A673 (cell line): ENCODE measurements around the gene PPP3CB. TPM values are rescaled to one million over a fixed set of nuclear protein-coding genes. Genes with fewer than 3 reads are reported as not detected.

Experiments
- BruUV-seq: library from RNA; stranded (reverse); fragments of 400-500 nt; replicated peaks from 2 replicates; lab custom pipeline; 2021; lab: Mats Ljungman, UMichigan
- CTCF ChIA-PET: fragments of 300-600 bp; sonication (Branson Sonifier 250); formaldehyde crosslinking; loops from one replicate; lab custom pipeline; 2022; ENCODE audit warnings: antibody characterized with exemption; lab: Charles Lee
- POLR2A ChIA-PET: fragments of 300-600 bp; sonication (Branson Sonifier 250); formaldehyde crosslinking; loops from one replicate; lab custom pipeline; 2022; ENCODE audit warnings: antibody characterized with exemption; ENCODE audit not compliant: low non-redundant PET; lab: Charles Lee
- DNase-seq: peaks from one replicate; pipeline ENCODE4 v3.0.0-alpha.2; 2015; ENCODE audit warnings: low spot score
- H3K27ac ChIP-seq: fragments of 200-600 bp; sonication (generic); 2 replicates; pipeline ENCODE4 v1.5.1; 2016; ENCODE audit warnings: mixed run types, low read depth, mild to moderate bottlenecking, mixed read lengths, antibody characterized with exemption, low read length; ENCODE audit not compliant: poor library complexity, severe bottlenecking
- H3K27me3 ChIP-seq: fragments of 200-600 bp; sonication (generic); replicated peaks from 2 replicates; pipeline ENCODE4 v1.6.1; 2017; ENCODE audit warnings: mixed run types, low read depth, mild to moderate bottlenecking, mixed read lengths, antibody characterized with exemption, low read length; ENCODE audit not compliant: insufficient read depth, poor library complexity
- H3K36me3 ChIP-seq: fragments of 200-600 bp; sonication (generic); 2 replicates; pipeline ENCODE4 v1.6.1; 2016; ENCODE audit warnings: mixed run types, mild to moderate bottlenecking, mixed read lengths, antibody characterized with exemption, low read length; ENCODE audit not compliant: insufficient read depth, poor library complexity, severe bottlenecking
- H3K4me1 ChIP-seq: fragments of 200-600 bp; sonication (generic); 2 replicates; pipeline ENCODE4 v1.6.1; 2017; ENCODE audit warnings: mixed run types, mild to moderate bottlenecking, mixed read lengths, antibody characterized with exemption, low read length; ENCODE audit not compliant: insufficient read depth, poor library complexity, severe bottlenecking
- H3K4me3 ChIP-seq: fragments of 200-600 bp; sonication (generic); 2 replicates; pipeline ENCODE4 v1.5.1; 2016; ENCODE audit warnings: low read depth, mixed run types, mild to moderate bottlenecking, mixed read lengths, low read length; ENCODE audit not compliant: poor library complexity, severe bottlenecking
- H3K9me3 ChIP-seq: fragments of 200-600 bp; sonication (generic); 2 replicates; pipeline ENCODE4 v1.6.1; 2016; ENCODE audit warnings: mixed run types, low read depth, mild to moderate bottlenecking, mixed read lengths, antibody characterized with exemption, low read length; ENCODE audit not compliant: poor library complexity, severe bottlenecking
- CTCF ChIP-seq: fragments of 300-800, 200-600 bp; sonication (generic); conservative IDR thresholded peaks from 2 replicates; pipeline ENCODE4 v1.5.1; 2017; ENCODE audit warnings: low read depth, mild to moderate bottlenecking, antibody characterized with exemption, low read length, moderate library complexity, mixed read lengths
- intact Hi-C: fragments of 100-400 bp; cut with micrococcal nuclease; formaldehyde crosslinking; loops from one replicate; pipeline ENCODE4 v1.10.0; 2022; ENCODE audit not compliant: unreplicated experiment
- total RNA-seq: library from RNA; stranded (reverse); gene quantifications from 2 replicates; pipeline ENCODE4 v1.2.3, GENCODE V29; 2021

Gene PPP3CB
- total RNA-seq, 1 experiment from 2014 or later = 60.2 TPM

GRCh38 chr10:73386583-73386982 is 109.2 kb downstream of the PPP3CB start:
- peaks cover 78% of the 10 kb centered on the region for H3K36me3 ChIP-seq
- no peaks in the 10 kb centered on the region for H3K9me3 ChIP-seq
- no TSS peak for BruUV-seq
- DNase-seq = no peak
- no peaks in the 10 kb centered on the region for H3K4me1 ChIP-seq
- intact Hi-C loops = no loop called here
- CTCF ChIA-PET = no interaction called here
- POLR2A ChIA-PET = no interaction called here
- no peak overlapping the region for H3K4me3 ChIP-seq
- H3K27ac ChIP-seq = no peak overlapping the region
- no peak for TF ChIP-seq CTCF
- no peaks in the 10 kb centered on the region for H3K27me3 ChIP-seq

Other genes with a start within 250 kb of the PPP3CB start
- gene DNAJC9, start 248.8 kb downstream of the PPP3CB start, total RNA-seq = 69.1 and 72.9 TPM in 2 replicates
- 150 and 164 TPM in 2 replicates for gene MRPS16, start 243.4 kb downstream of the PPP3CB start, total RNA-seq
- 0.06 and 0.13 TPM in 2 replicates for gene CFAP70, start 137.2 kb downstream of the PPP3CB start, total RNA-seq
- 151 and 156 TPM in 2 replicates for gene ANXA7, start 82.0 kb downstream of the PPP3CB start, total RNA-seq
- gene MSS51, start 62.5 kb downstream of the PPP3CB start, total RNA-seq = 4.0 and 4.3 TPM in 2 replicates
- gene USP54, start 95.3 kb upstream of the PPP3CB start, total RNA-seq = 35.4 and 35.9 TPM in 2 replicates
- gene MYOZ1, start 145.4 kb upstream of the PPP3CB start, total RNA-seq = 0.19 TPM in 1 of 2 replicates, not detected in the other
- gene SYNPO2L, start 160.0 kb upstream of the PPP3CB start, total RNA-seq = 0.06 TPM in 1 of 2 replicates, not detected in the other
- gene AGAP5, start 202.1 kb upstream of the PPP3CB start, total RNA-seq = 5.7 and 6.4 TPM in 2 replicates
- 71.2 and 74.9 TPM in 2 replicates for gene SEC24C, start 248.3 kb upstream of the PPP3CB start, total RNA-seq